Vagina (tissue), 2 donors: ENCODE measurements around the gene CARD9. TPM values are rescaled to one million over a fixed set of nuclear protein-coding genes. Genes with fewer than 3 reads are reported as not detected.

Experiments used
- DNase-seq, 2 donors: peaks; one replicate each; pipeline ENCODE4 v3.0.0-alpha.2; 2017; ENCODE audit errors: extremely low spot score in 2 of 2
- H3K27ac ChIP-seq: fragments of 200-600 bp; sonication (generic); one replicate; pipeline ENCODE4 v1.5.1; 2019
- H3K27me3 ChIP-seq: fragments of 200-600 bp; sonication (generic); one replicate; pipeline ENCODE4 v1.5.1; 2019
- H3K36me3 ChIP-seq, 2 donors: fragments of 200-600 bp; sonication (generic); one replicate each; pipeline ENCODE4 v1.5.1; 2017 to 2019
- H3K4me1 ChIP-seq: fragments of 200-600 bp; sonication (generic); one replicate; pipeline ENCODE4 v1.5.1; 2019
- H3K4me3 ChIP-seq, 2 donors: fragments of 200-600 bp; sonication (generic); 1 replicate in 1 of 2; 2 replicates in 1 of 2; pipeline ENCODE4 v1.5.1; 2016 to 2019
- H3K9me3 ChIP-seq: fragments of 200-600 bp; sonication (generic); one replicate; pipeline ENCODE4 v1.5.1; 2019
- POLR2A ChIP-seq, 2 donors: fragments of 450-650 bp; IDR thresholded peaks; one replicate each; pipeline ENCODE4 v1.6.1; 2017; ENCODE audit warnings: antibody characterized with exemption in 2 of 2, mild to moderate bottlenecking in 2 of 2, moderate library complexity in 2 of 2
- POLR2AphosphoS5 ChIP-seq, 2 donors: sonication (generic); formaldehyde crosslinking; IDR thresholded peaks; one replicate each; pipeline ENCODE4 v1.9.0; 2017; ENCODE audit warnings: antibody characterized with exemption in 2 of 2, mild to moderate bottlenecking in 2 of 2, low read depth in 1 of 2; ENCODE audit not compliant: insufficient read depth in 1 of 2
- intact Hi-C: fragments of 100-400 bp; cut with DNase I; formaldehyde crosslinking; loops from one replicate; pipeline ENCODE4 v1.15.1; 2023
- total RNA-seq: library from RNA; depleted of rRNA; stranded (reverse); fragments of >200 nt; gene quantifications from one replicate; pipeline ENCODE4 v1.2.3, GENCODE V29; 2016
- TF ChIP-seq, protein P1 (sequence below), 3 experiments: fragments of 450-650 bp in 2 of 3; fragments of 200-600 bp in 1 of 3; sonication (generic) in 1 of 3; IDR thresholded peaks; one replicate each; pipeline ENCODE4 v1.5.1; 2017 to 2019; ENCODE audit warnings: antibody characterized with exemption in 3 of 3, mild to moderate bottlenecking in 2 of 3, moderate library complexity in 2 of 3

Gene CARD9
- total RNA-seq, 1 donor from 2014 or later: 16.9 TPM

- H3K9me3 ChIP-seq: no peaks in the 10 kb centered on the region
- no peak for DNase-seq
- H3K4me1 ChIP-seq: peaks cover 39% of the 10 kb centered on the region
- no peak overlapping the region for H3K4me3 ChIP-seq
- TF ChIP-seq POLR2A (IDR thresholded peaks at IDR 0.05) (no peak), POLR2AphosphoS5 (IDR thresholded peaks at IDR 0.05; ENCODE audit: insufficient read depth in 1 of 2, low read depth in 1 of 2) (no peak)
- TF ChIP-seq, protein P1, sequence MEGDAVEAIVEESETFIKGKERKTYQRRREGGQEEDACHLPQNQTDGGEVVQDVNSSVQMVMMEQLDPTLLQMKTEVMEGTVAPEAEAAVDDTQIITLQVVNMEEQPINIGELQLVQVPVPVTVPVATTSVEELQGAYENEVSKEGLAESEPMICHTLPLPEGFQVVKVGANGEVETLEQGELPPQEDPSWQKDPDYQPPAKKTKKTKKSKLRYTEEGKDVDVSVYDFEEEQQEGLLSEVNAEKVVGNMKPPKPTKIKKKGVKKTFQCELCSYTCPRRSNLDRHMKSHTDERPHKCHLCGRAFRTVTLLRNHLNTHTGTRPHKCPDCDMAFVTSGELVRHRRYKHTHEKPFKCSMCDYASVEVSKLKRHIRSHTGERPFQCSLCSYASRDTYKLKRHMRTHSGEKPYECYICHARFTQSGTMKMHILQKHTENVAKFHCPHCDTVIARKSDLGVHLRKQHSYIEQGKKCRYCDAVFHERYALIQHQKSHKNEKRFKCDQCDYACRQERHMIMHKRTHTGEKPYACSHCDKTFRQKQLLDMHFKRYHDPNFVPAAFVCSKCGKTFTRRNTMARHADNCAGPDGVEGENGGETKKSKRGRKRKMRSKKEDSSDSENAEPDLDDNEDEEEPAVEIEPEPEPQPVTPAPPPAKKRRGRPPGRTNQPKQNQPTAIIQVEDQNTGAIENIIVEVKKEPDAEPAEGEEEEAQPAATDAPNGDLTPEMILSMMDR (IDR thresholded peaks at IDR 0.05): no peak
- no peaks in the 10 kb centered on the region for H3K36me3 ChIP-seq
- no peaks in the 10 kb centered on the region for H3K27me3 ChIP-seq
- H3K27ac ChIP-seq: peak overlapping the region; percentile 82
- intact Hi-C loops: loop anchor here (10.0 kb wide), 1 partner anchor 47 kb away; no protein-coding TSS in a partner anchor
Measured at GRCh38 chr9:136361754-136362449, 11.6 kb downstream of the CARD9 start.

DNA sequence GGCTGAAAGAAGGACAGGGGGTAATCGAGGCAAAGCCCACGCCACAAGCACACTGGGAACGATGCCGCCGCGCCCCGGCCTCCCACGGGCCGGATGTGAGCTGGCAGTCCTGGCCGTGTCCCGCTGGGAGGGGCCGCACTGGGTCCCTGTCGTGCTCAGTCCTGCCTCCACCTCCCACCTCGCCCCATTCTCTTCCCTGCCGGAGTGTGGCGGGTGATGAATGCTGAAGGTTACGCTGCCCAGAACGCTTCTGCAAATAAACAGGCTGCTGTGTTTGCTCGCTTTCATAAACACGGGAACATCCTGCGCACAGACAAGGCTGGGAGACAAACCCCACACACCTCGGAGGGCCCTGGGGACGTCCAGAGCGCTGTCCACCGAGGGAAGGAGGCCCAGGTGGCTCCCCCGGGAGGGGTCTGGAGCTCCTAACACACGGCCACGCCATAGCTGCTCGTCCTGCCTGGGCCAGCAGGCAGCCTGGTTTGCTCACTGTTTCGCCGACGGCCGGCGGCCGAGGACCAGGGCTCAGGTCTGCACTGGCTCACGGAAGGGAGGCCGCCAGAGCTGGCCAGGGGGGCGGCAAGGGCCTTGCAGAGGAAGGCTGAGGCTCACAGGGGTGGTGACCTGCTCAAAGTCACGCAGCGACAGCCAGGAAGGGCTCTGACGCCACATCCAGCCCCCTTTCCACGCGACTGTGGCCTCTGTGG lies 12.3 kb downstream of the CARD9 start:
- peak overlapping the region in 1 of 2 donors; percentile 3 for H3K4me3 ChIP-seq
- no peaks in the 10 kb centered on the region for H3K36me3 ChIP-seq
- no peak for DNase-seq
- peak in 1 of 2 donors; percentile 10 for TF ChIP-seq POLR2AphosphoS5 (IDR thresholded peaks at IDR 0.05; ENCODE audit: insufficient read depth in 1 of 2, low read depth in 1 of 2)
- TF ChIP-seq, protein P1 (IDR thresholded peaks at IDR 0.05): no peak
- H3K4me1 ChIP-seq: peaks cover 39% of the 10 kb centered on the region
- intact Hi-C loops: loop anchor here (10.0 kb wide), 1 partner anchor 46 kb away; no protein-coding TSS in a partner anchor
- H3K9me3 ChIP-seq: no peaks in the 10 kb centered on the region
- H3K27me3 ChIP-seq: no peaks in the 10 kb centered on the region
- H3K27ac ChIP-seq: peak overlapping the region; percentile 82

GRCh38 chr9:136359774-136360718 lies 13.4 kb downstream of the CARD9 start:
- Histone ChIP-seq H3K4me1 (peaks cover 37% of the 10 kb centered on the region), H3K27ac (no peak overlapping the region), H3K27me3 (no peaks in the 10 kb centered on the region), H3K36me3 (no peaks in the 10 kb centered on the region), H3K9me3 (no peaks in the 10 kb centered on the region), H3K4me3 (no peak overlapping the region)
- TF ChIP-seq POLR2A (IDR thresholded peaks at IDR 0.05) (no peak), POLR2AphosphoS5 (IDR thresholded peaks at IDR 0.05; ENCODE audit: insufficient read depth in 1 of 2, low read depth in 1 of 2) (no peak)
- TF ChIP-seq, protein P1 (IDR thresholded peaks at IDR 0.05): no peak
- intact Hi-C loops: loop anchor here (5.0 to 10.0 kb wide), 2 partner anchors 45 to 1613 kb away; no protein-coding TSS in a partner anchor
- DNase-seq: no peak

DNA sequence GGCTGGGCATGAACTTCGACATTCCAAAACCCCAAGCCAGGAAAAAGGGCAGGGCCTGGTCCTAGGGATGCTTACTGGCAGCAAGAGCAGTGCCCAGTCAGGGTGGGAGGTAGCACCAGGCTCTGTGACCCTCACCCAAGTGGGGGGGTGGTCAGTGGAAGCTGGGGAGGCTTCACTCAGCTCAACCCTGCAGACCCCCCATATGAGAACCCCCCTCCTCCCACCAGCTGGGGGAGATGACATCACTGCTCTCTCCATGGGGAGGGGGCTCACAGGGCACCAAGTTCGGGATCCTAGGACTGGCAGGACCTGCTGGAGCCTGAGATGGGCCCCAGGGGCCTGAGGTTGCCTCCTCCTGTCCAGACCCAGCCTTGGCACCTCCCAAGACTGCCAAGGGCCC lies 14.6 kb downstream of the CARD9 start:
- TF ChIP-seq POLR2A (IDR thresholded peaks at IDR 0.05) (no peak), POLR2AphosphoS5 (IDR thresholded peaks at IDR 0.05; ENCODE audit: insufficient read depth in 1 of 2, low read depth in 1 of 2) (no peak)
- TF ChIP-seq, protein P1 (IDR thresholded peaks at IDR 0.05): no peak

More for the DNA sequence above, 14.6 kb downstream of the CARD9 start:
- no peaks in the 10 kb centered on the region for H3K36me3 ChIP-seq
- no peaks in the 10 kb centered on the region for H3K27me3 ChIP-seq
- H3K4me3 ChIP-seq: no peak overlapping the region
- no peak for DNase-seq
- intact Hi-C loops: loop anchor here (5.0 kb wide), 1 partner anchor 1612 kb away; no protein-coding TSS in a partner anchor
- H3K4me1 ChIP-seq: peaks cover 35% of the 10 kb centered on the region
- H3K27ac ChIP-seq: no peak overlapping the region
- H3K9me3 ChIP-seq: no peaks in the 10 kb centered on the region
